Measurements from ENCODE around the gene RBMS3.
A peak's percentile ranks its signal among the peaks of the same experiment; 100 is the strongest.

Gene RBMS3

GRCh38 chr3:29711255-29711771 lies 430.4 kb downstream of the RBMS3 start:
- DNase-seq = no peak
- in situ Hi-C loops (cut with MboI; ENCODE audit: low pct_unique_long_range_greater_than_20kb, low sequenced_read_pairs) = no loop called here

DNA sequence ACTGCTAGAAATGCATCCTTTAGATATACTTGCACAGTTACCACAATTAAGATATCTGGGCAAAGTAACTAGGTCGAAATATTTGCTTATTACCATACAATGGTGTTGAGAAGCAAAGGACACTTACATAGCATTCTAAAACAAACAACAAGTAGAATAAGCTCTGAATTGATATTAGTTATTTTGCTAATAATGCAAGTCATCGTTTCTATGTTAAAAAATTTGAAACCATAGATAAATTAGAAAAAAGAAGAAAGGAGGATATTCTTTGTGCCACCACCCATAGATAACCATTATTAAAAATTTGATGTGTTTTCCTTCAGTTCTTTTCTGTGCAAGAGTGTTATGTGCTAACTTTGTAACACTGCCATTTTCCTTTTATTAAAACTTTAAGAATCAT lies 435.3 kb downstream of the RBMS3 start:
- no peak for DNase-seq
- in situ Hi-C loops (cut with MboI; ENCODE audit: low pct_unique_long_range_greater_than_20kb, low sequenced_read_pairs) = no loop called here

- DNase-seq = no peak
- in situ Hi-C loops (cut with MboI; ENCODE audit: low pct_unique_long_range_greater_than_20kb, low sequenced_read_pairs) = no loop called here
Observed at GRCh38 chr3:29718661-29719065, 437.8 kb downstream of the RBMS3 start.

- in situ Hi-C loops (cut with MboI; ENCODE audit: low pct_unique_long_range_greater_than_20kb, low sequenced_read_pairs) = no loop called here
Observed at GRCh38 chr3:29720665-29721064, 439.8 kb downstream of the RBMS3 start.

GRCh38 chr3:29721789-29722188 lies 440.9 kb downstream of the RBMS3 start:
- in situ Hi-C loops (cut with MboI; ENCODE audit: low pct_unique_long_range_greater_than_20kb, low sequenced_read_pairs) = no loop called here
- DNase-seq = no peak

More at GRCh38 chr3:29720665-29721064, 439.8 kb downstream of the RBMS3 start:
- no peak for DNase-seq

DNA sequence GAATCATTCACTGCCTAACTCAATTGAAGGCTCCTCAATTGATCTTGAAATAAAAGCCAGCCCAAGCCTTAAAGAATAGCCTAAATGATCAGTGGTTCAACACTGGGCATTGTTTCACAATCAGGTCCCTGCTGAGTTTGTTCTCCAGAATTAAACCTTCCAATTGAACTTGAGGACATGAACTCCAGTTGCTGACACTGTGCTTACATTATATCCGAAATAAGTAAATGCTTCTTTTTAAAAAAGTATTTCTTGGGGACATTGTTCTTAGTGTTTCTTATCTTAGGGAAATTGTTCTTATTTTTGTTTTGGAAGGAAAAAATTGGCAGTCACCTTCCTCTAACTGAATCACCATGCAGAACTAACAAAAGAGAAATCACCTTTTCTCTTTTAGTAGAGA lies 450.2 kb downstream of the RBMS3 start:
- in situ Hi-C loops (cut with MboI; ENCODE audit: low pct_unique_long_range_greater_than_20kb, low sequenced_read_pairs) = no loop called here
- no peak for DNase-seq

DNA sequence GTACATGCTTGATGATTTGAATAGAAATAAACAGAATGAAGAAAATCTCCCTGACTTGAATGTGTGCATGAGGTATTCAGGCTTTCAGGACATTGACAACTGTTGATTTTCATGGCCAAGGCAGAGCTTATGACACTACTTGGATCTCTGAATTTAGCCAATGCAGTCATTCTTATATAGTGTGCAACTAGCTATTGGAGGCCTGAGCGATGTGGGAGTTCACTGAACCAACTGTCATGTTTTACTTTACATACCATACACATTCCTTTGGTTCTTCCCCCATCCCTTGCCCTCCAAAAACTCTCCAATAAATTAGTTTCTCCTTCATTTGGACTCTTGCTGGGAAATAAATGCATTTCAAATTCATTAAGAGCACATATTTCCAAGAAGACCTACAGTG lies 460.4 kb downstream of the RBMS3 start:
- in situ Hi-C loops (cut with MboI; ENCODE audit: low pct_unique_long_range_greater_than_20kb, low sequenced_read_pairs) = no loop called here
- DNase-seq = no peak

DNA sequence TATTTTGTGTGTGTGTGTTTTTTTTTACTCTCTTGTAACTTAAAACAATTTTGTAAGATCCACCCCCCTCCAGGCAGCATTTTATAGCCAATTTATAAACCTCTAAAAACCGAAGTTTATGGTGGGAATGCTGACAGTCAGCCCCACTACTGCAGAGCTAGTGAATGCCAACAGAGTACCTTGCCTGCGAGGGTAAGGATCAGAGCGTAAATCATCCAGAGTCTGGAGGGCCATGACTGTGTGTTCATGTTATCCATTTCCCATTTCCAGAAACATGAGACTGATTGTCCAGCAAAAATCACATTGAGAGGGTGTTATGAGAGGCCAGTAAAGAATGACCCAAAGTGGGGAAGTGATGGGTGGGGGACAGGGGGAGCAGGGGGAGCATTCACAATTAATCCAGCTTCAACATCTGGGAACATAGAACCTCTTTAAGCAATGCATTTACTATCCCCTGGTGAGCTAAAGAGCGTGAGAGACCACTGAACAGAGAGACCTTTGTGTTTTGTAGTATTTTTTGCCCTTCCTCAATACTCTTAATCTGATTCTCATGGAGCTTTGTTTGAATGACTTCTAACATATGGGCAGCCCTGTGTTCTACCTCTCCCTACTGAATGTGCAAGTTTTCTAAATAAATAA lies 464.5 kb downstream of the RBMS3 start:
- in situ Hi-C loops (cut with MboI; ENCODE audit: low pct_unique_long_range_greater_than_20kb, low sequenced_read_pairs) = no loop called here
- no peak for DNase-seq

GRCh38 chr3:29746163-29746760 lies 465.4 kb downstream of the RBMS3 start:
- in situ Hi-C loops (cut with MboI; ENCODE audit: low pct_unique_long_range_greater_than_20kb, low sequenced_read_pairs) = no loop called here
- DNase-seq = no peak

DNA sequence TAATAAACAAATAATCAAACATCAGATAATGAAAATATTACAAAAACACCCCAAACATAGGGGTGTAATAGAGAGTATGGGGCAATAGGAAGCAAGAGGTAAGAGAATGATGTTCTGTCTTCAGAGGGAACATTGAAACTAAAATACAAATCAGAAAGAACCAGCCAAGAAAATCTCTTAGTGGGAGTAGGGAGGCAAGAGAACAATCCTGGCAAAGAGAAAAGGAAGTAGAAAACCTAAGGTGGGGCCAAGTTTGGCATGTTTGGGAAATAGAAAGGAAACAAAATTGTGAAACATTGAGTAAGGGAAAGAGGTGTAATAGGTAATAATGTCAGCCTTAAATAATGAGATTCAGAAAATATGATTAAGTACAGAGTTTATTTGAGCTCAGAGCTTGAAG lies 467.1 kb downstream of the RBMS3 start:
- no peak for DNase-seq
- in situ Hi-C loops (cut with MboI; ENCODE audit: low pct_unique_long_range_greater_than_20kb, low sequenced_read_pairs) = no loop called here

GRCh38 chr3:29751647-29752314 lies 470.9 kb downstream of the RBMS3 start:
- in situ Hi-C loops (cut with MboI; ENCODE audit: low pct_unique_long_range_greater_than_20kb, low sequenced_read_pairs) = no loop called here
- peak; percentile 35 for DNase-seq

DNA sequence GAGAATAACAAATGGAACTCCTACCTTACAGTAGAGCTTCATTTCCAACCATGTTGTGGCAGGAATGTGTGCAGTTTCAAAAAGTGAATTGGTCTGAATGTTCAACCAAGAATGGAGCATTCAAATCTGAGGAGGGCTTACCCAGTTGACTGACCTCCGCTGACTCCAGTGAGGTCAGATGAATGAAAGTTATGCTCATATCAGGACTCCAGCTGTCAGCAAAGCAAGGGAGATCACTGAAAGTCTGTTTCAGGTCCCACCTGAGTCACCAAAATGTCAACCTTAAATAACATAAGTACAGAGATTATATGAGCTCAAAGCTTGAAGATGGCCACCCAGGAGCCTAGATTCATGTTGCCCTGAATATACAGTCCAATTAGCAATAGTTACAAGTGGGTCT lies 473.5 kb downstream of the RBMS3 start:
- in situ Hi-C loops (cut with MboI; ENCODE audit: low pct_unique_long_range_greater_than_20kb, low sequenced_read_pairs) = no loop called here
- DNase-seq = no peak

DNA sequence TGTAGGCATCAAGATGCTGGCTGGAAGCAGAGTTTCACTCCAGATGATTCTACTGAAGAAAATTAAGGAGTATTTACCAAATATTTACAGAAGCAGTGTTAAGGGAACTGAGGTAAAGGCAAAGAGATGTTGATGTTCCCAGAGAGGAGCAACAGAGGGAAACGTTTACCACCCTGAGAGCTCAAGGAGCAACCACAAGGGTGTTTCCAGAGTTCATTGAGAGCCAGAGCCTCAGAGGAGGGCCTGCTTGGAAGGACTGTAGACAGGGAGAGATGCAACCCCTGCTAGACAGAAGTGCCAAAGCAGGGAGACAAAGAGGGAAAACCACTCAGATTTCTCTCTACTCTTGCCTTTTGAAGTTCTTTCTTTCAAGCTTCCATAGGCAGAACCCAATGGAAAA lies 474.5 kb downstream of the RBMS3 start:
- in situ Hi-C loops (cut with MboI; ENCODE audit: low pct_unique_long_range_greater_than_20kb, low sequenced_read_pairs) = no loop called here
- DNase-seq = no peak

GRCh38 chr3:29757054-29757777 lies 476.3 kb downstream of the RBMS3 start:
- no peak for DNase-seq
- in situ Hi-C loops (cut with MboI; ENCODE audit: low pct_unique_long_range_greater_than_20kb, low sequenced_read_pairs) = no loop called here

DNA sequence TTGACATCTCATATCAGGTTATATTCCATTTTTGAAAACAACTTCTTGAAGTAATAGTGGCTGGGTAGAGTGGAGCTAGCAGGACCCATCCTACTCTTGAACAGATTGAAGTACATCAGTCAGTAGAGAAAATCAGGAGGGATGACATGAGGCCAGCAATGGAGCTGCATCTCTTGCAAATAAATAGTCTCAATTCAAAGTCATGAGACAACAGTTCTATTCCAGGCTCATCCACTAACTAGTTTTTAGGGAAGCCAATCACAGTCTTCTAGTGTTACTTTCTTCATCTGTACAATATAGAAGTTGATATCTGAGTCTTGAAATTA lies 477.2 kb downstream of the RBMS3 start:
- in situ Hi-C loops (cut with MboI; ENCODE audit: low pct_unique_long_range_greater_than_20kb, low sequenced_read_pairs) = no loop called here
- DNase-seq = no peak

DNA sequence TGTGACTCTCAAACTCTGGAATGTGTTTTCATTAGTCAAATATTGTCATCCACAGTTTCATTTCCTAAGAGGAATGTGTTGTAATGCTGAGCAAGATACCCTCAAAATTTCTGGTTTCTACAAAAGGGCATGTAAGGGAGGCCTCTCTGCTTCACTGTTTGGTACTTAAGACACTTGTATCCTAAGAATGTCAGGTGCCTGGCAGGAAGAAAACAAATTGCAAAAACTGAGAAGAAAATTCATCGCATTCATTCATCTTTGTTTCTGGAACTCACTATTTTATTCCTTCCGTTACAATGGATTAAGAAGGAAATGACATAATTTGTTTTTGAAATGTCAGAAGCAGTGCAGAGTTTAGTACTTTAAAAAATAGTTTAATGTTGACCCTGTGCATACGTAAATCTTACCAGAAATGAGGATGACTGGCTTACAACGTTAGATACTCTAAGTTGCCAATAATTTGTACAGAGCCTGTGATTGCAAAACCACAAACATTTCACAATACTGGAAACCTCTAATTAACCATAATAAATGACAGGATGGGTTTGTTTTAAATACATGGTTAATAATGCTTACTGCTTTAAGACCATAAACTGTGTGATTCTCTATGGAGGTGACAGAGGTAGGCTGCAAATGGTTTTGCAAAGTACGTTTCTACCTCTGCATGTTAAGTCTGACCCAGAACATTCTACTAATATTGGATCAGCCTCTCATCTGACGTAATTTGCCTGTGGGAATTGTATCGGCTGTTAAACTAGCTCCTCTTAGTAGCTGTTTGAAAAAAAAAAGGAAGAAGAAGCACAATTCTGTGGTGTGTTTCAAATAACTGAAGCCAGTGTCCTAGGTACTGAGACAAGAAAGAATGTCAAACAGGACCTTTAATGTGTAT lies 477.8 kb downstream of the RBMS3 start:
- in situ Hi-C loops (cut with MboI; ENCODE audit: low pct_unique_long_range_greater_than_20kb, low sequenced_read_pairs) = no loop called here

GRCh38 chr3:29759411-29760225 lies 478.7 kb downstream of the RBMS3 start:
- in situ Hi-C loops (cut with MboI; ENCODE audit: low pct_unique_long_range_greater_than_20kb, low sequenced_read_pairs) = no loop called here
- DNase-seq = no peak

More for the DNA sequence above, 477.8 kb downstream of the RBMS3 start:
- no peak for DNase-seq

- in situ Hi-C loops (cut with MboI; ENCODE audit: low pct_unique_long_range_greater_than_20kb, low sequenced_read_pairs) = no loop called here
Observed at GRCh38 chr3:29760226-29760685, 479.4 kb downstream of the RBMS3 start.

More at GRCh38 chr3:29760226-29760685, 479.4 kb downstream of the RBMS3 start:
- no peak for DNase-seq

Measured in KBM-7 (cell line).